OCI-LY3 (cell line): ENCODE results near the gene TBC1D22B.

Source experiments
- CTCF ChIP-seq: fragments of 200-600, 300-600 bp; sonication (generic); IDR thresholded peaks from 2 replicates; pipeline ENCODE4 v1.5.1; 2014; ENCODE audit warnings: antibody characterized with exemption, low read length, low read depth
- EZH2phosphoT487 ChIP-seq: fragments of 200-600 bp; shearing (Covaris generic); IDR thresholded peaks from 2 replicates; pipeline ENCODE4 v1.6.1; 2018; ENCODE audit warnings: antibody characterized with exemption, mixed run types, low read depth

DNA sequence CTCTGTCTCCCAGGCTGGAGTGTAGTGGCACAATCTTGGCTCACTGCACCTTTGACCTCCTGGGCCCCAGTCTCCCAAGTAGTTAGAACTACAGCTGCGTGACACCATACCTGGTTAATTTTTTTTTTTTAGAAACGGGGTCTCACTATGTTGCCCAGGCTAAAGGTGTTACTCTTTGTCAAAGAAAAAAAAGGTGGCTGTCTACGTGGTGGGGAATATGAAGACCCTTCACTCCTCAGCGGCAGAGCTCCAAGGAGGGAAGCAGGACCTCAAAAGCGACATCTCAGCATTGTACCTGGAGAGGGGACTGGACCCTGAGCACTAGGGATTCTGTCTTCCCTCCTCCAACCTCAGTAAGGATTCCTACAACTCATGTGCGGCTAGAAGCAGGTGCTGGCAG is 16.4 kb upstream of the TBC1D22B start:
- TF ChIP-seq CTCF = no peak
- TF ChIP-seq EZH2phosphoT487 = no peak
